Omental fat pad (tissue), 4 donors: ENCODE measurements around the gene CEBPB. TPM values are rescaled to one million over a fixed set of nuclear protein-coding genes. Genes with fewer than 3 reads are reported as not detected.

Source experiments
- ATAC-seq: fragments of 150-250 bp; one replicate; pipeline ENCODE4 v1.9.1; 2016; ENCODE audit warnings: mild to moderate bottlenecking, moderate library complexity; ENCODE audit not compliant: low FRiP score
- DNase-seq: peaks from one replicate; pipeline ENCODE4 v3.0.0-alpha.2; 2019; ENCODE audit warnings: low spot score
- total RNA-seq, 4 donors: library from RNA; depleted of rRNA; stranded (reverse); fragments of >200 nt; gene quantifications; one replicate each; pipeline ENCODE4 v1.1.0, GENCODE V29; 2016
- TF ChIP-seq, protein P1 (sequence below), 3 donors: fragments of 450-650 bp; IDR thresholded peaks; one replicate each; pipeline ENCODE4 v1.5.1; 2016 to 2017; ENCODE audit warnings: antibody characterized with exemption in 3 of 3, mild to moderate bottlenecking in 3 of 3, moderate library complexity in 2 of 3

Gene CEBPB
- 100 to 1,000 TPM; 158 to 345 (median 227) TPM for total RNA-seq

DNA sequence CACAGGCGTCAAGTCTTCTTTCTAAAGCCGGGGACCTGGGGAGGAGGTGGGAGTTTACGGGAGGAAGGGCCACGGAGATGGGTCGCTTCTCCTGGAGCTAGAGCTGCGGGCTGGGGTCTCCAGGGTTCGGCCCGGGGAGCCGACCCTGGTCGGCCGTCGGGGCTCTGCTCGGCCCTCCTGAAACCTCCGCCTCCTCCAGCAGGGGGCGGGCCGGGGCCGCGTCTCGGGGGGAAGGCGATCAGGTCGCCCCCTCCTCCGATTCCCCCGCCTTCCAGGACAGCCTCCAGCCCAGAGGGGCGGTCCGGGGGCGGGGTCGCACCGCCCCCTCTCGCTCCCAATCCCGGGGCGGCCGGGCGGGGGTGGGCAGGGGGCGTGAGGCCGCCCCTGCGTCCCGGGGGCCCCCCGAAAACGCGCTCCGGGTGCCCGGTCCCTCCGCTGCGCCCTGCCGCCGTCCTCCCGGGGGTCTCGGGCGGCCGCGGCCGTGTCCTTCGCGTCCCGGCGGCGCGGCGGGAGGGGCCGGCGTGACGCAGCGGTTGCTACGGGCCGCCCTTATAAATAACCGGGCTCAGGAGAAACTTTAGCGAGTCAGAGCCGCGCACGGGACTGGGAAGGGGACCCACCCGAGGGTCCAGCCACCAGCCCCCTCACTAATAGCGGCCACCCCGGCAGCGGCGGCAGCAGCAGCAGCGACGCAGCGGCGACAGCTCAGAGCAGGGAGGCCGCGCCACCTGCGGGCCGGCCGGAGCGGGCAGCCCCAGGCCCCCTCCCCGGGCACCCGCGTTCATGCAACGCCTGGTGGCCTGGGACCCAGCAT is at the start of gene CEBPB:
CEBPB (plus strand) TSS at position 580 of the 814 bp plus-strand sequence; CDS start at position 784, 204 bp downstream.
- ATAC-seq: peak; percentile 67
- DNase-seq: peak; percentile 83
- TF ChIP-seq, protein P1, sequence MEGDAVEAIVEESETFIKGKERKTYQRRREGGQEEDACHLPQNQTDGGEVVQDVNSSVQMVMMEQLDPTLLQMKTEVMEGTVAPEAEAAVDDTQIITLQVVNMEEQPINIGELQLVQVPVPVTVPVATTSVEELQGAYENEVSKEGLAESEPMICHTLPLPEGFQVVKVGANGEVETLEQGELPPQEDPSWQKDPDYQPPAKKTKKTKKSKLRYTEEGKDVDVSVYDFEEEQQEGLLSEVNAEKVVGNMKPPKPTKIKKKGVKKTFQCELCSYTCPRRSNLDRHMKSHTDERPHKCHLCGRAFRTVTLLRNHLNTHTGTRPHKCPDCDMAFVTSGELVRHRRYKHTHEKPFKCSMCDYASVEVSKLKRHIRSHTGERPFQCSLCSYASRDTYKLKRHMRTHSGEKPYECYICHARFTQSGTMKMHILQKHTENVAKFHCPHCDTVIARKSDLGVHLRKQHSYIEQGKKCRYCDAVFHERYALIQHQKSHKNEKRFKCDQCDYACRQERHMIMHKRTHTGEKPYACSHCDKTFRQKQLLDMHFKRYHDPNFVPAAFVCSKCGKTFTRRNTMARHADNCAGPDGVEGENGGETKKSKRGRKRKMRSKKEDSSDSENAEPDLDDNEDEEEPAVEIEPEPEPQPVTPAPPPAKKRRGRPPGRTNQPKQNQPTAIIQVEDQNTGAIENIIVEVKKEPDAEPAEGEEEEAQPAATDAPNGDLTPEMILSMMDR (IDR thresholded peaks at IDR 0.05): peak in 1 of 3 donors; percentile 73

DNA sequence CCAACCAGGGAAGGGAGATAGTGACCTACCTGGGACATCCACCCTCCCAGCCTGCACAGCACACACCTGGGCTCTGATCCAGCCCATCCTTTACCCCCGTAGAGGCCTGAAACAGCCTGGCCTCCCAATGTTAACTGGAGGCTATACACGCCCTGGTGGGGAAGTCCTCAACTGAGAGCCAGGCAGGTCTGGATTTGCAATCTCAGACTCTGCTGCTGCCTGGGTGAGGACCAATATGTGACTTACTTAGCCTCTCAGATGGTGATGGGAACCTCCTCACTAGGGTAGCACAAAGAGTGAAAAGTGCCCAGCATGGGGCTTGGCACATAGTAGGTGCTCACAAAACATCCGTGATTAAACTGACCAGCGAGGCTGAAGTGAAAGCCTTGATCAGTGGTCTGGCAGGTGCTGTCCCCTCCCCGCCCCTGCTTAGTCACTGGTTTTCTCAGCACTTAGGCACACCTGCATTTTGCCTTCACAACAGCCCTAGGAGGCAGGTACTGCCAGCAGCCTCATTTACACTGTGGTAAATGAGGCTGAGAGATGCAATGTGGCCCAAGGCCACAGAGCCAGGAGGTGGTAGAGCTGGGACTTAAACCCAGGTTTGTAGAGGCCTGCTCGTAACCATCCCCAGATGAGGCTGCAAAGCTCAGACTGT is 49.5 kb upstream of the CEBPB start:
- ATAC-seq (no peak), DNase-seq (no peak)
- TF ChIP-seq, protein P1 (IDR thresholded peaks at IDR 0.05): no peak

DNA sequence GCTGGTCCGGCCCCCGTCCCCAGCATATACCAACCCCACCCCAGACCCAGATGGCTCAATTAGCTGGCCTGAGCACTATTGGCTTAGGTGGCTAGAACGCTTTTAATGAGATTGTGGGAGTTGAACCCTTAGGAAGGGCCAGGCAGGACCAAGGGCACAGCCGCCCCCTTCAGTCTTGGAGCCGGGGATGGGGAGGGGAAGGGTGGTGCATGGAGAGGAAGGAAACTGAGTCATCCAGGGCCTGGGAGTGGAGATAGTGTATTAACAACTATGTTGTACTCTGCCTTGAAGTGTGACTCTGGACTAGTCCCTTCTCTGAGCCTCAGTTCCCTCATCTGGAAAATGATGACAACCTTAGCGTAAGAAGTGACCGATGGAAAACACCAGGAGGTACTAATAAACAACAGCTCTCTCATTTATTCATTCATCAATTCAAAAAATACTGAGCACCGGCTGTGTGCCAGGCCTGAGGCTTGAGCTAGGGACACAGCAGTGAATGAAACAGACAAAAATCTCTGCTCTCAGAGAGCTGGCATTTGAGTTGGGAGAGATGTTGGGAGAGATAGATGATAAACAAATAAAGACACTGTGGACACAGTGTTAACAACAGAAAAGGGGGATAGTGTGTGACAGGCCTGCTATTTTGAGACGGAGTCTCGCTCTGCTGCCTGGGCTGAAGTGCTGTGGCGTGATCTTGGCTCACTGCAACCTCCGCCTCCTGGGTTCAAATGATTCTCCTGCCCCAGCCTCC is 48.6 kb upstream of the CEBPB start:
- DNase-seq: no peak
- ATAC-seq: no peak
- TF ChIP-seq, protein P1 (IDR thresholded peaks at IDR 0.05): no peak

DNA sequence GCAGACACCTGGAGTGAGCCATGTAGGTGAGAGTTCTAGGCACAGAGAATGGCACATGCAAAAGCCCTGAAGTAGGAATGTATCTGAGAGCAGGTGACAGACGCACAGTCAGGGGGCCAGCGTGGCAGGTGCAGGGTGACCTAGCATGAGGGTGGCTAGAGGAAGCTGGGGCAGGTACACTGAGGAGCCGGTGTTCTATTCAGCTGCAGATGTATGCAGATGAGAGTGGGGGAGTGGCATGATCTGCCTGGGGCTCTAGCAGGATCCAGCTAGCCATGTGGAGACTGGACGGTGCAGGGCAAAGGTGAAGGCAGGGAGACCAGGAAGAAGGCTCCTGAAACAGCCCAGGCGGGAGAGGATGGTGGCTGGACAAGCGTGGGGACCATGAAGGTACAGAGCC is 47.8 kb upstream of the CEBPB start:
- no peak for ATAC-seq
- TF ChIP-seq, protein P1 (IDR thresholded peaks at IDR 0.05): no peak

DNA sequence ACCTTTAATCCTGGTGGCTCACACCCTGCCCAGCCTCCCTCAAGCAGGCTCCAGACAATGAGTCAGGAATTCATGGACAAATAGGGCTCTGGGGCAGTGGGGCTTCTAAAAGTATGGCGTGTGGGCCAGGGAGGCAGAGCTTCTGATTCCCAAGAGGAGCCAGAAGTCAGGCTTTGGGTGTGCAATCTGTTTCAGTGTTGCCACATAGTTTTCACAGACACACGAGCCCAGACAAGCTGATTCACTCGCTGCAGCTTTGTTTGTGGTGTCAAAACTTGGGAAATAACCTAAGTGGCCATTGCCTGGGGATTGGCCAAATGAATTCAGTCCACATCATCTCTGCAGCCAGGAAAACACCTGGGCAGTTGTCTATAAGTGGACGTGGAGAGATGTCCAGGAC is 46.3 kb upstream of the CEBPB start:
- TF ChIP-seq, protein P1 (IDR thresholded peaks at IDR 0.05): no peak
- no peak for DNase-seq
- ATAC-seq: peak; percentile 84

More for the DNA sequence above, 47.8 kb upstream of the CEBPB start:
- DNase-seq: no peak

DNA sequence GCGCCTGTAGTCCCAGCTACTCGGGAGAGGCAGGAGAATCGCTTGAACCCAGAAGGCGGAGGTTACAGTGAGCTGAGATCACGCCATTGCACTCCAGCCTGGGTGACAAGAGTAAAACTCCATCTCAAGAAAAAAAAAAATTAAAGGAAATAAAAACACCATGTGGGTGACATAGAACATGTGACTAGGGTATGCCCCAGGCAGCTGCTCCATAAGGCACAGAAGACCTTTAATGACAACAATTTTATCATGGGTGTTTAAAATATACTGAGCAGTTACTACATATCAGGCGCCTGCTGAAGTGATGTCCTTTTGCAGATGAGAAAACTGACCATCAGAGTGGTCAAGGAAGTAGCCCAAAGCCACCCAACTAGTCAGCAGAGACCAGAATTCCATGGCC is 45.1 kb upstream of the CEBPB start:
- ATAC-seq: no peak
- no peak for DNase-seq
- TF ChIP-seq, protein P1 (IDR thresholded peaks at IDR 0.05): no peak
